K562 (cell line): Measurements from ENCODE around the gene LY6G6D. TPM values are rescaled to one million over a fixed set of nuclear protein-coding genes. Genes with fewer than 3 reads are reported as not detected.

Experiments used
- CREBBP ChIP-seq: IDR thresholded peaks from one replicate; pipeline ENCODE4 v1.6.1; 2012; ENCODE audit warnings: low read depth, mild to moderate bottlenecking, control low read depth, inconsistent platforms, low read length
- EGR1 ChIP-seq: fragments of 450-650 bp; conservative IDR thresholded peaks from 2 replicates; pipeline ENCODE4 v1.6.1; 2017; ENCODE audit warnings: mild to moderate bottlenecking
- HDGF ChIP-seq: fragments of 450-650 bp; IDR thresholded peaks from 2 replicates; pipeline ENCODE4 v1.6.1; 2016
- IRF2 ChIP-seq: sonication (generic); formaldehyde crosslinking; IDR thresholded peaks from 2 replicates; pipeline ENCODE4 v1.8.1; 2022; ENCODE audit warnings: mild to moderate bottlenecking, missing genetic modification reagents
- KHSRP ChIP-seq: fragments of 450-650 bp; IDR thresholded peaks from 2 replicates; pipeline ENCODE4 v1.6.1; 2017
- MCM3 ChIP-seq: fragments of 450-650 bp; IDR thresholded peaks from 2 replicates; pipeline ENCODE4 v1.6.1; 2016
- MXI1 ChIP-seq: IDR thresholded peaks from 2 replicates; pipeline ENCODE4 v1.6.1; 2011; ENCODE audit warnings: low read depth, mild to moderate bottlenecking, improper control_type of control experiment, low read length
- NFE2L1 ChIP-seq: fragments of 450-650 bp; IDR thresholded peaks from 2 replicates; pipeline ENCODE4 v1.6.1; 2016; ENCODE audit warnings: missing genetic modification characterization, low read depth, mild to moderate bottlenecking, missing compliant biosample characterization, moderate library complexity, borderline replicate concordance
- NR0B1 ChIP-seq: fragments of 450-650 bp; IDR thresholded peaks from one replicate; pipeline ENCODE4 v1.6.1; 2018; ENCODE audit warnings: mild to moderate bottlenecking, moderate library complexity; ENCODE audit not compliant: partially characterized antibody
- NR1H2 ChIP-seq: sonication (generic); formaldehyde crosslinking; IDR thresholded peaks from 2 replicates; pipeline ENCODE4 v1.4.0; 2020; ENCODE audit warnings: mild to moderate bottlenecking, missing genetic modification reagents
- POLR3G ChIP-seq: IDR thresholded peaks from 2 replicates; pipeline ENCODE4 v1.6.1; 2011; ENCODE audit not compliant: insufficient read length, insufficient replicate concordance; ENCODE audit errors: extremely low read depth
- PYGO2 ChIP-seq: fragments of 450-650 bp; IDR thresholded peaks from 2 replicates; pipeline ENCODE4 v1.6.1; 2016; ENCODE audit warnings: mild to moderate bottlenecking, missing genetic modification characterization, moderate library complexity, missing compliant biosample characterization
- SMAD3 ChIP-seq: fragments of 450-650 bp; formaldehyde crosslinking; conservative IDR thresholded peaks from 2 replicates; pipeline ENCODE4 v1.4.0; 2020; ENCODE audit warnings: mild to moderate bottlenecking
- SNIP1 ChIP-seq: fragments of 450-650 bp; IDR thresholded peaks from 2 replicates; pipeline ENCODE4 v1.7.1; 2017; ENCODE audit warnings: low read depth, mild to moderate bottlenecking
- TFAM ChIP-seq: fragments of 250-450 bp; sonication (Bioruptor Pico); conservative IDR thresholded peaks from 2 replicates; pipeline ENCODE4 v1.5.0; 2021; ENCODE audit warnings: mild to moderate bottlenecking, moderate library complexity
- ZBTB17 ChIP-seq: fragments of 450-650 bp; formaldehyde crosslinking; IDR thresholded peaks from 2 replicates; pipeline ENCODE4 v1.4.0; 2020; ENCODE audit warnings: mild to moderate bottlenecking
- ZBTB2 ChIP-seq: fragments of 450-650 bp; IDR thresholded peaks from 2 replicates; pipeline ENCODE4 v1.6.1; 2016; ENCODE audit warnings: antibody characterized with exemption
- ZC3H4 ChIP-seq: sonication (generic); formaldehyde crosslinking; IDR thresholded peaks from 2 replicates; pipeline ENCODE4 v1.9.0; 2021; ENCODE audit warnings: missing genetic modification reagents, borderline replicate concordance
- ZFP30 ChIP-seq: fragments of 250-450 bp; sonication (Bioruptor Pico); IDR thresholded peaks from 2 replicates; pipeline ENCODE4 v1.8.0; 2022; ENCODE audit warnings: moderate library complexity, mild to moderate bottlenecking, inconsistent platforms, borderline replicate concordance
- ZNF174 ChIP-seq: fragments of 250-450 bp; sonication (Bioruptor Pico); IDR thresholded peaks from 2 replicates; pipeline ENCODE4 v1.4.0; 2020; ENCODE audit warnings: mild to moderate bottlenecking
- polyA plus RNA-seq, 8 experiments: library from polyadenylated mRNA; depleted of rRNA in 4 of 8; stranded (reverse) in 5 of 8; unstranded in 3 of 8; fragments of >200 nt; fragmentation: Nextera tagmentation in 2 of 8; fragmentation: Illumina TruSeq in 1 of 8; extraction: Ambion mirVana in 2 of 8; extraction: Trizol in 1 of 8; gene quantifications; 2 replicates each; pipeline versions ENCODE4 v1.2.1 to v1.2.3, GENCODE V29; 2011 to 2014; ENCODE audit warnings: inconsistent platforms in 1 of 8, missing spikeins in 1 of 8
- total RNA-seq, 7 experiments: library from RNA; depleted of rRNA in 6 of 7; stranded (reverse); fragments of >200 nt in 6 of 7; fragmentation: Illumina TruSeq in 2 of 7; extraction: Trizol in 2 of 7; gene quantifications; 2 replicates each; pipeline versions ENCODE4 v1.2.1 to v1.2.3, GENCODE V29; 2011 to 2021; ENCODE audit warnings: low replicate concordance in 1 of 7
- TF ChIP-seq, protein P1 (sequence below), 2 experiments: IDR thresholded peaks; 2 replicates each; pipeline ENCODE4 v1.6.1; 2011; ENCODE audit warnings: borderline replicate concordance in 1 of 2, control low read depth in 1 of 2, low read depth in 1 of 2, low read length in 1 of 2, mild to moderate bottlenecking in 1 of 2, mixed read lengths in 1 of 2, moderate library complexity in 1 of 2; ENCODE audit not compliant: insufficient read depth in 1 of 2, insufficient read length in 1 of 2, poor library complexity in 1 of 2, severe bottlenecking in 1 of 2; ENCODE audit errors: extremely low read depth in 1 of 2
- TF ChIP-seq, protein P2 (sequence below): sonication (generic); formaldehyde crosslinking; IDR thresholded peaks from 2 replicates; pipeline ENCODE4 v1.5.0; 2020; ENCODE audit warnings: missing genetic modification reagents
- TF ChIP-seq, protein P3 (sequence below): fragments of 200-400 bp; formaldehyde crosslinking; IDR thresholded peaks from 2 replicates; pipeline ENCODE4 v1.6.1; 2017; ENCODE audit warnings: mild to moderate bottlenecking, low read depth, low read length, moderate library complexity

The LY6G6D gene
- total and polyA plus RNA-seq, 9 of the 15 experiments (the other 6 are each of a cell fraction or from before 2014, with no cell fraction given), result 0.30 to 0.38 TPM; not detected in 7

DNA sequence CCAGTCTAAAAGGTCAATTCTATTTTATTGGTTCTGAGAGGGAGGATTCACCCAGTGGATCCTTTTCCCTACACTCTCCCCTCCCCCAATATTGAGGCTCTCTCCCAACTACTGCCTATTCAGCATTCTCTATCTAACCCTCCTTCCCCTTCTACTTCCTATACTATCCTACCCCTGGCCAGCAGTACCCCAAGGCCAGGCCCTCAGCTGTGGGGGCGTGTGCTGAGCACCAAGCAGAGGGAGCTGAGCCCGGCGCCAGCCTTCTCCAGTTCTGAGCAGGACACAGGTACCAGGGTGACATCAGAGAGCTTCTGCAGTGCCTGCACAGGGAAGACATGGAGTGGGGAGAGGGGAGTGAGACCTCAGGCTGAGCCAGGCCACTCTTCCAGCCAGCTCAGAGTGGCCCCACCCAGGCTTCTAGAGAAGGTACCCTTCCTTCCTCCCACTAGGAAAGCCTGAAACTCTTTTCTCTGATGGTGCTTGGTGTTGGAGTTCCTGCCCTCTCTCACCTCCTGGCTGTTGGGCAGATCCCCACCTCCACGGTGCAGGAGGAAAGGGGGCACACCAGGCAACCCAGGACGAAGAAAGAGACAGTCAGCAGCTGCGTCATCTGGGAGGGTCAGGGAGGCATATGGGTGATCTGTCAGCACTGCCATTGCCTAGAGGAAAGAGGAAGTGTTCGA is 12.0 kb downstream of the LY6G6D start (continued):
- TF ChIP-seq SNIP1, result no peak
- peak; percentile 69; the same call in 1 of the 2 replicates for TF ChIP-seq ZBTB17 (CRISPR knock-in tag)
- TF ChIP-seq SMAD3 (CRISPR knock-in tag), result 0 out of 2 replicates have a peak, but pooled peaks have one; percentile 9
- TF ChIP-seq ZBTB2, result no peak
- TF ChIP-seq, protein P1, sequence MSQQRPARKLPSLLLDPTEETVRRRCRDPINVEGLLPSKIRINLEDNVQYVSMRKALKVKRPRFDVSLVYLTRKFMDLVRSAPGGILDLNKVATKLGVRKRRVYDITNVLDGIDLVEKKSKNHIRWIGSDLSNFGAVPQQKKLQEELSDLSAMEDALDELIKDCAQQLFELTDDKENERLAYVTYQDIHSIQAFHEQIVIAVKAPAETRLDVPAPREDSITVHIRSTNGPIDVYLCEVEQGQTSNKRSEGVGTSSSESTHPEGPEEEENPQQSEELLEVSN (IDR thresholded peaks at IDR 0.05; ENCODE audit: borderline replicate concordance in 1 of 2, extremely low read depth in 1 of 2, insufficient read depth in 1 of 2, insufficient read length in 1 of 2, low read depth in 1 of 2, low read length in 1 of 2, poor library complexity in 1 of 2, severe bottlenecking in 1 of 2), result no peak
- no peak for TF ChIP-seq ZFP30 (CRISPR knock-in tag)
- TF ChIP-seq, protein P2, sequence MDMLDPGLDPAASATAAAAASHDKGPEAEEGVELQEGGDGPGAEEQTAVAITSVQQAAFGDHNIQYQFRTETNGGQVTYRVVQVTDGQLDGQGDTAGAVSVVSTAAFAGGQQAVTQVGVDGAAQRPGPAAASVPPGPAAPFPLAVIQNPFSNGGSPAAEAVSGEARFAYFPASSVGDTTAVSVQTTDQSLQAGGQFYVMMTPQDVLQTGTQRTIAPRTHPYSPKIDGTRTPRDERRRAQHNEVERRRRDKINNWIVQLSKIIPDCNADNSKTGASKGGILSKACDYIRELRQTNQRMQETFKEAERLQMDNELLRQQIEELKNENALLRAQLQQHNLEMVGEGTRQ (CRISPR knock-in tag), result no peak
- no peak for TF ChIP-seq IRF2 (CRISPR knock-in tag)
- TF ChIP-seq ZC3H4 (CRISPR knock-in tag), result no peak
- no peak for TF ChIP-seq MCM3
- no peak for TF ChIP-seq NR1H2 (CRISPR knock-in tag)
- TF ChIP-seq HDGF, result peak; percentile 62; the same call in 1 of the 2 replicates
- TF ChIP-seq ZNF174 (CRISPR knock-in tag), result no peak
- TF ChIP-seq PYGO2, result no peak
- TF ChIP-seq CREBBP, result no peak
- TF ChIP-seq TFAM (CRISPR knock-in tag), result no peak
- no peak for TF ChIP-seq KHSRP
- TF ChIP-seq MXI1, result no peak
- TF ChIP-seq EGR1, result no peak
- TF ChIP-seq, protein P3, sequence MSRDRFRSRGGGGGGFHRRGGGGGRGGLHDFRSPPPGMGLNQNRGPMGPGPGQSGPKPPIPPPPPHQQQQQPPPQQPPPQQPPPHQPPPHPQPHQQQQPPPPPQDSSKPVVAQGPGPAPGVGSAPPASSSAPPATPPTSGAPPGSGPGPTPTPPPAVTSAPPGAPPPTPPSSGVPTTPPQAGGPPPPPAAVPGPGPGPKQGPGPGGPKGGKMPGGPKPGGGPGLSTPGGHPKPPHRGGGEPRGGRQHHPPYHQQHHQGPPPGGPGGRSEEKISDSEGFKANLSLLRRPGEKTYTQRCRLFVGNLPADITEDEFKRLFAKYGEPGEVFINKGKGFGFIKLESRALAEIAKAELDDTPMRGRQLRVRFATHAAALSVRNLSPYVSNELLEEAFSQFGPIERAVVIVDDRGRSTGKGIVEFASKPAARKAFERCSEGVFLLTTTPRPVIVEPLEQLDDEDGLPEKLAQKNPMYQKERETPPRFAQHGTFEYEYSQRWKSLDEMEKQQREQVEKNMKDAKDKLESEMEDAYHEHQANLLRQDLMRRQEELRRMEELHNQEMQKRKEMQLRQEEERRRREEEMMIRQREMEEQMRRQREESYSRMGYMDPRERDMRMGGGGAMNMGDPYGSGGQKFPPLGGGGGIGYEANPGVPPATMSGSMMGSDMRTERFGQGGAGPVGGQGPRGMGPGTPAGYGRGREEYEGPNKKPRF, result no peak
- TF ChIP-seq POLR3G, result no peak
- no peak for TF ChIP-seq NFE2L1
- no peak for TF ChIP-seq NR0B1
